Endothelial cell of umbilical vein (primary cell): ENCODE results near the gene IL16. TPM values are rescaled to one million over a fixed set of nuclear protein-coding genes. Genes with fewer than 3 reads are reported as not detected.
"Not testable (repeated sequence)": the region's sequence is repeated elsewhere in the genome, so short reads cannot be mapped to it uniquely, and the experiment has no call there.

ENCODE experiments used
- BruUV-seq: library from RNA; stranded (reverse); fragments of 400-500 nt; replicated peaks from 2 replicates; lab custom pipeline; 2021; lab: Mats Ljungman, UMichigan
- CTCF ChIA-PET: fragments of 300-600, 350-600 bp; sonication (Branson Sonifier 250); formaldehyde crosslinking; loops from one replicate; lab custom pipeline; 2021; ENCODE audit warnings: antibody characterized with exemption, inconsistent platforms; lab: Charles Lee
- POLR2A ChIA-PET: fragments of 300-600, 350-600 bp; sonication (Branson Sonifier 250); formaldehyde crosslinking; loops from one replicate; lab custom pipeline; 2021; ENCODE audit warnings: antibody characterized with exemption, inconsistent platforms; lab: Charles Lee
- DNase-seq: peaks from one replicate; pipeline ENCODE4 v3.0.0-alpha.2; 2011; ENCODE audit warnings: low read depth, low spot score
- FAIRE-seq: peaks from 2 replicates; lab custom pipeline; 2011; peaks lifted over from hg19 to GRCh38; lab: Jason Lieb, UNC
- H2AFZ ChIP-seq: 2 replicates; pipeline ENCODE4 v1.6.0; 2012; ENCODE audit warnings: low read depth, low read length, control low read depth, inconsistent platforms
- H3K27ac ChIP-seq: 2 replicates; pipeline ENCODE4 v1.5.1; 2011; ENCODE audit warnings: low read depth, mild to moderate bottlenecking, control low read depth, low read length, moderate library complexity; ENCODE audit not compliant: insufficient read depth
- H3K27me3 ChIP-seq, 2 experiments: 2 replicates each; pipeline versions ENCODE4 v1.6.0 to v1.6.1; 2011; ENCODE audit warnings: low read length in 2 of 2, mixed read lengths in 1 of 2; ENCODE audit not compliant: control insufficient read depth in 2 of 2, insufficient read depth in 2 of 2
- H3K36me3 ChIP-seq, 2 experiments: 2 replicates in 1 of 2; 3 replicates in 1 of 2; pipeline ENCODE4 v1.5.1; 2011; ENCODE audit warnings: low read length in 2 of 2, mild to moderate bottlenecking in 1 of 2, moderate library complexity in 1 of 2; ENCODE audit not compliant: control insufficient read depth in 2 of 2, insufficient read depth in 2 of 2; ENCODE audit errors: extremely low read depth in 1 of 2
- H3K4me1 ChIP-seq: 3 replicates; pipeline ENCODE4 v1.5.1; 2011; ENCODE audit warnings: mild to moderate bottlenecking, low read length; ENCODE audit not compliant: control insufficient read depth, insufficient read depth; ENCODE audit errors: extremely low read depth
- H3K4me2 ChIP-seq: 2 replicates; pipeline ENCODE4 v1.6.1; 2011; ENCODE audit warnings: low read length, control low read depth, mixed read lengths; ENCODE audit not compliant: insufficient read depth
- H3K4me3 ChIP-seq, 3 experiments: fragments of 200-600 bp in 1 of 3; sonication (generic), shearing (Covaris generic) in 1 of 3; replicated peaks in 1 of 3; 2 replicates each; pipeline ENCODE4 v1.5.1; 2011 to 2016; ENCODE audit warnings: control low read depth in 3 of 3, low read length in 3 of 3, mild to moderate bottlenecking in 2 of 3, inconsistent platforms in 1 of 3, low read depth in 1 of 3, moderate library complexity in 1 of 3; ENCODE audit not compliant: insufficient read depth in 1 of 3
- H3K79me2 ChIP-seq: 2 replicates; pipeline ENCODE4 v1.6.0; 2012; ENCODE audit warnings: low read length, inconsistent platforms; ENCODE audit not compliant: control insufficient read depth, insufficient read depth
- H3K9ac ChIP-seq: replicated peaks from 2 replicates; pipeline ENCODE3; 2011; ENCODE audit warnings: low read length, control low read depth; ENCODE audit not compliant: insufficient read depth; ENCODE audit errors: extremely low read depth
- H3K9me1 ChIP-seq: replicated peaks from 3 replicates; pipeline ENCODE4 v1.6.0; 2011; ENCODE audit warnings: mild to moderate bottlenecking, low read length; ENCODE audit not compliant: control insufficient read depth, insufficient read depth; ENCODE audit errors: extremely low read depth
- H3K9me3 ChIP-seq: replicated peaks from 2 replicates; pipeline ENCODE4 v1.5.1; 2012; ENCODE audit warnings: low read length, inconsistent platforms; ENCODE audit not compliant: control insufficient read depth, insufficient read depth
- H4K20me1 ChIP-seq: replicated peaks from 2 replicates; pipeline ENCODE3; 2011; ENCODE audit warnings: mild to moderate bottlenecking, low read length; ENCODE audit not compliant: control insufficient read depth, insufficient read depth; ENCODE audit errors: extremely low read depth
- CTCF ChIP-seq, 2 donors: IDR thresholded peaks; 1 replicate in 1 of 2; 2 replicates in 1 of 2; pipeline ENCODE4 v1.5.1; 2011; ENCODE audit warnings: low read length in 2 of 2, mild to moderate bottlenecking in 2 of 2, moderate library complexity in 2 of 2, control low read depth in 1 of 2, inconsistent platforms in 1 of 2, low read depth in 1 of 2; ENCODE audit not compliant: insufficient read depth in 1 of 2; ENCODE audit errors: extremely low read depth in 1 of 2
- EZH2 ChIP-seq: IDR thresholded peaks from 2 replicates; pipeline ENCODE4 v1.6.1; 2012; ENCODE audit warnings: borderline replicate concordance, low read depth, mild to moderate bottlenecking, moderate library complexity, low read length, inconsistent platforms; ENCODE audit not compliant: severe bottlenecking
- FOS ChIP-seq: IDR thresholded peaks from 2 replicates; pipeline ENCODE4 v1.6.1; 2011; ENCODE audit warnings: mild to moderate bottlenecking, low read length, moderate library complexity, borderline replicate concordance; ENCODE audit not compliant: insufficient read depth
- GATA2 ChIP-seq: IDR thresholded peaks from 2 replicates; pipeline ENCODE4 v1.7.0; 2011; ENCODE audit warnings: low read depth, mild to moderate bottlenecking, moderate library complexity, mixed read lengths, low read length; ENCODE audit not compliant: insufficient read length, insufficient read depth
- JUN ChIP-seq: IDR thresholded peaks from 2 replicates; pipeline ENCODE4 v1.6.1; 2011; ENCODE audit warnings: borderline replicate concordance, low read depth; ENCODE audit not compliant: insufficient read length, insufficient read depth
- MAX ChIP-seq: IDR thresholded peaks from 2 replicates; pipeline ENCODE4 v1.6.1; 2011; ENCODE audit not compliant: insufficient read depth, insufficient read length
- MYC ChIP-seq: IDR thresholded peaks from one replicate; pipeline ENCODE4 v1.6.1; 2011; ENCODE audit warnings: mild to moderate bottlenecking, low read depth, low read length
- POLR2A ChIP-seq: IDR thresholded peaks from 2 replicates; pipeline ENCODE4 v1.6.1; 2012; ENCODE audit warnings: low read depth, mild to moderate bottlenecking, control low read depth, low read length
- POLR2AphosphoS5 ChIP-seq: IDR thresholded peaks from 2 replicates; pipeline ENCODE4 v1.6.1; 2012; ENCODE audit warnings: low read depth, mild to moderate bottlenecking, control low read depth, low read length, moderate library complexity; ENCODE audit not compliant: insufficient read depth
- dilution Hi-C: fragments of 300-500 bp; cut with MboI; formaldehyde crosslinking; loops from one replicate; pipeline ENCODE4 v1.15.0; 2019; ENCODE audit warnings: low sequenced_read_pairs; ENCODE audit not compliant: extremely low pct_ligation_motif_present
- intact Hi-C: fragments of 100-400 bp; cut with micrococcal nuclease; formaldehyde crosslinking; loops from one replicate; pipeline ENCODE4 v1.10.0; 2022
- polyA plus RNA-seq, 4 experiments: library from polyadenylated mRNA; depleted of rRNA in 3 of 4; stranded (reverse) in 3 of 4; unstranded in 1 of 4; fragments of >200 nt; gene quantifications; 2 replicates each; pipeline versions ENCODE4 v1.2.1 to v1.2.3, GENCODE V29; 2011 to 2012; ENCODE audit warnings: missing spikeins in 1 of 4
- total RNA-seq: library from RNA; stranded (reverse); gene quantifications from 2 replicates; pipeline ENCODE4 v1.2.3, GENCODE V29; 2021

The IL16 gene
- total and polyA plus RNA-seq, 2 donors (not counting 3 experiments of a cell fraction or from before 2014, with no cell fraction given), result 0.29 to 2.1 TPM

- FAIRE-seq, H3K4me1 ChIP-seq, H3K27ac ChIP-seq, H3K9me3 ChIP-seq, H3K36me3 ChIP-seq, dilution Hi-C loops, H3K79me2 ChIP-seq, H3K27me3 ChIP-seq, intact Hi-C loops, DNase-seq, H3K4me3 ChIP-seq, BruUV-seq, POLR2A ChIA-PET, H2AFZ ChIP-seq, H3K9me1 ChIP-seq, H3K4me2 ChIP-seq, CTCF ChIA-PET, H4K20me1 ChIP-seq, H3K9ac ChIP-seq: not testable (repeated sequence)
These were observed 11.3 kb downstream of the IL16 start for GRCh38 chr15:81207987-81208386.

GRCh38 chr15:81209635-81210034, 13.0 kb downstream of the IL16 start:
- no peak overlapping the region for H3K9ac ChIP-seq
- H3K27ac ChIP-seq, result no peak overlapping the region
- TF ChIP-seq JUN (no peak), CTCF (IDR thresholded peaks at IDR 0.05; ENCODE audit: extremely low read depth in 1 of 2, insufficient read depth in 1 of 2, low read depth in 1 of 2, low read length in 2 of 2) (no peak), GATA2 (no peak), MYC (no peak), FOS (no peak), POLR2A (no peak), EZH2 (no peak), POLR2AphosphoS5 (no peak), MAX (no peak)
- no peaks in the 10 kb centered on the region for H4K20me1 ChIP-seq
- no peak overlapping the region for H3K4me2 ChIP-seq
- H3K4me1 ChIP-seq, result no peaks in the 10 kb centered on the region
- ChIA-PET POLR2A (no interaction called here), CTCF (no interaction called here)
- H3K9me3 ChIP-seq, result no peaks in the 10 kb centered on the region
- DNase-seq (no peak), FAIRE-seq (no peak)
- H3K79me2 ChIP-seq, result no peaks in the 10 kb centered on the region
- no TSS peak for BruUV-seq
- intact Hi-C loops (no loop called here), dilution Hi-C loops (no loop called here)
- H3K36me3 ChIP-seq, result no peaks in the 10 kb centered on the region
- H3K4me3 ChIP-seq, result no peak overlapping the region
- H2AFZ ChIP-seq, result no peak overlapping the region
- H3K9me1 ChIP-seq, result no peaks in the 10 kb centered on the region
- H3K27me3 ChIP-seq, result no peaks in the 10 kb centered on the region
